NCI-H2171 treated with DMSO at 0.1 percent for 48 hours (cell line): ENCODE results near the gene P2RX5.
"Not testable (repeated sequence)": the region's sequence is repeated elsewhere in the genome, so short reads cannot be mapped to it uniquely, and the experiment has no call there.

Experiments used
- DNase-seq: peaks from one replicate; lab custom pipeline; 2025; lab: John Stamatoyannopoulos, UW

The P2RX5 gene

GRCh38 chr17:3712811-3713463 is 17.0 kb upstream of the P2RX5 start:
- DNase-seq = no peak

DNA sequence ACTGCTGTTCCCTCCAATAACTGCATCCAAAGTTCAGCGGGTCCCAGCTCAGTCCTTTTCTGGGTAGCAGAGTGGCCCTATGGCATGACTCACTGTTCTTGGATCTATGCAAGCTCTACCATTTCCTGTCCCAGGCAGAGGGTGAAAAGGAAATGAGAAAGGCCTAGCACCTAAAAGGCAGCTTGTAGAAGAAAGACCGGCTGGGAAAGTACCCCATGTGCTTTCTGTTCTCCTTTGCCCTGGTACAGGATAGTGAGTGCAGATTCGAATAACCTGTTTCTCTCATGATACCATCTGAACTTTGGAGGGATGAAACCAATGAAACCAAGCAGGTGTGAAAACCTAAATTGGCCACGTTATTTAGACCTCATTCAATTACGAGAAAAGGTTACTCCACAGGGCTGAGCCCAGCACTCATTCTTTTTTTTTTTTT is 15.0 kb upstream of the P2RX5 start:
- DNase-seq = no peak

- DNase-seq = no peak
Measured at GRCh38 chr17:3708366-3708765, 12.4 kb upstream of the P2RX5 start.

GRCh38 chr17:3705718-3705984 is 9.7 kb upstream of the P2RX5 start:
- DNase-seq = not testable (repeated sequence)

DNA sequence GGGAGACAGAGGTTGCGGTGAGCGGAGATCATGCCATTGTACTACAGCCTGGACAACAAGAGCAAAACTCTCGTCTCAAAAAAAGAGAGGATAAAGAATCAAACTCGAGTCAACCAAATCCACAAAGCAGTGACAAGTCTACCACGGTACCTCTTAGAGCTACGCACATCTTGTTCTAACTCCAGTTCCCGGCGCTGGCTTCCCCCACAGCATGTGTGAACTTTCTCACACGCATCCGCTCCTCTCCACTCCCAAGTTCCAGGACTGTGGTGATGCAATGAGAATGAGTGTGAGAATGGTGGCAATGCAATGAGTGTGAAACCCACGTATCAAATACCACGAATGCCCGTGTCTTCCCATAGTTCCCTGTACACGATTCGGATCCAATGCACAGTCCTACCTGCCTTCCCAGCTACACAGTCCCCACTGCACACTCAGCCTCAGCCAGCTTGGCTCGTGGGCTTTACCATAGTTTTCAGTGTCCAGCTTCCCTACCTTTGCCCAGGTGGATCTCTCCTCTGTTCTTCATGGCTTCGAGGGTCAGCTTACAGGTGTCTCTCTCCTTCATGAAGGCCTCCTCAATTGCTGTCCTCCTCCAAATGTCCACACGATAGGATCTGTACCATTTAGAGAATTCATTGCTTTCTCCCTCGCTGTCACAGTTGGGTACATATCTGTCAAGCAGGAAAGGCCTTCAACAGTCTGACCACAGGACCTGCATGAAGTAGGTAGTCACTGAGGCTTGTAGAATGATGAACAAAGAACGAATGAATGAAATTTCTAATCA is 9.2 kb upstream of the P2RX5 start:
- DNase-seq = no peak

DNA sequence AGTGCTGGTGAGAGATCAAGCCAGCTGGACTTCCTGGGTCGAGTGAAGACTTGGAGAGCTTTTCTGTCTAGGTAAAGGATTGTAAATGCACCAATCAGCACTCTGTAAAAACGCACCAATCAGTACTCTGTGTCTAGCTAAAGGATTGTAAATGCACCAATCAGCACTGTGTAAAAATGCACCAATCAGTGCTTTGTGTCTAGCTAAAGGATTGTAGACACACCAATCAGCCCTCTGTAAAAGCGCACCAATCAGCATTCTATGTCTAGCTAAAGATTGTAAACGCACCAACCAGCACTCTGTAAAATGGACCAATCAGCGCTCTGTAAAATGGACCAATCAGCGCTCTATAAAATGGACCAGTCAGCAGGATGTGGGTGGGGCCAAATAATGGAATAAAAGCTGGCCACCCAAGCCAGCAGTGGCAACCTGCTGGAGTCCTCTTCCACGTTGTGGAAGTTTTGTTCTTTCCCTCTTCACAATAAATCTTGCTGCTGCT is 6.1 kb upstream of the P2RX5 start:
- not testable (repeated sequence) for DNase-seq

DNA sequence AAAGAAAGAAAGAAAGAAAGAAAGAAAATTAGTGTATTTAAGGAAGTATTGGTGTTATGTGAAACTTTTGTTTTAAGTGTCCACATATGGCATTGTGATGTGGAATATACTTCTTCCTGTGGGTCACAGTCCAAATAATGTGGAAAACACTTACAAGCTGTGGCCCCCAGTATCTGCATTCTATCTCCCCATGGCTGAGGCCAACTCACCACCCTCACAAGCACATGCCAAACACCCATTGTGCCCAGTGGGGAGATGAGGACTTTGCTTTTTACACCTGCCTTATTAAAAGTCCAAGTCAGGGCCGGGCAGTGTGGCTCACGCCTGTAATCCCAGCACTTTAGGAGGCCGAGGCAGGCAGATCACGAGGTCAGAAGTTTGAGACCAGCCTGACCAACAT is 4.0 kb upstream of the P2RX5 start:
- no peak for DNase-seq

- no peak for DNase-seq
Measured at GRCh38 chr17:3698139-3698538, 2.2 kb upstream of the P2RX5 start.

- DNase-seq = no peak
Measured at GRCh38 chr17:3697103-3697476, 1.1 kb upstream of the P2RX5 start.

DNA sequence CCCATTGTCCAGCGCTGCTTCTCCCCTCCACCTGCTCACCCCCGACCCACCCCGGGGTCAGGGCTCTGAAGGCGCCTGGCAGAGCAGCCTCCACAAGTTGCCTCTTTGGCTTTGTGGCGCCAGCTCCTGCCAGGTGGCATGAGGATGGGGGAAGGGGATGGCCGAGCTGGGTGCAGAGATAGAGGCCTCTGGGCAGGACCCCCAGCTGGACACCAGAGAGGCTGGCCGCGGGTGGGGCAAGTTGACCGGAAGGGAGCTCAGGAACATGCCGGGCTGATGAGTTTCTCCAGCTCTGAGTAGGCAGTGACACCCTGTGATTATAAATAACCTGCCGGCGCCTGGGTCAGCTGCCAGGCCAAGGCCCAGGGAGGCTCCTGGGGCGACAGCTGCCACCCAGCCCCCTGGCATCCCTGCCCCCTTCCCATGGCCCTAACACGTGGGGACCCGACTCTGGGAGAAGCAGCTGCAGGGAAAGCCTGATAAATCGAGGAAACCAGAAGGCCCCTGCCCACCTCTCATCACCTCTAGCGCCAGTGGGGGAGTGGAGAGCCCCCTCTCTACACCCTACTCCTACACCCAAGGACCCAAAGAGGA is 729 bp downstream of the P2RX5 start:
- peak; percentile 44 for DNase-seq

DNA sequence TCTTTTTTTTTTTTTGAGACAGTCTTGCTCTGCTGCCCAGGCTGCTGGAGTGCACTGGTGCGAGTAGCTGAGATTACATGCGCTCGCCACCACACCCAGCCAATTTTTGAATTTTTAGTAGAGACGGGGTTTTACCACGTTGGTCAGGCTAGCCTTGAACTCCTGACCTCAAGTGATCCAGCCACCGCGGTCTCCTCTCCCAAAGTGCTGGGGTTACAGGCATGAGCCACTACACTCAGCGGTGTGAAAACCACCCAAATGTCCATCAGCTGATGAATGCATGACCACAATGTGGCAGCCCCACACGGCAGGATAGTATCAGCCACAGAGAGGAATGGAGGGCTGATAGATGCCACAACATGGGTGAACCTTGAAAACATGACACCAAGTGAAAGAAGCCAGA is 2.1 kb downstream of the P2RX5 start:
- no peak for DNase-seq

DNA sequence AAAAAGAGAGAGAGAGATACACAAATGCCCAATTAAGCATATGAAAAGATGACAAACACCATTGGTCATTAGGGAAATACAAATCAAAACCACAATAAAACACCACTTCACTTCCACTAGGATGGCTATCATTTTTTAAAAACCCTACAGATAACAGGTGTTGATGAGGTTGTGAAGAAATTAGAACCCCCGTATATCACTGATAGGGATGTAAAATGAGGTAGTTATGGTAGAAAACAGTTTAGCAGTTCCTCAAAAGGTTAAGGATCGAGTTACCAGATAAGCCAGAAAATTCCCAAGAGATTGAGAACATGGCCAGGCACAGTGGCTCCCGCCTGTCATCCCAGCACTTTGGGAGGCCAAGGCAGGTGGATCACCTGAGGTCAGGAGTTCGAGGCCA is 2.8 kb downstream of the P2RX5 start:
- DNase-seq = peak; percentile 57

- no peak for DNase-seq
Measured at GRCh38 chr17:3692346-3692745, 3.6 kb downstream of the P2RX5 start.

DNA sequence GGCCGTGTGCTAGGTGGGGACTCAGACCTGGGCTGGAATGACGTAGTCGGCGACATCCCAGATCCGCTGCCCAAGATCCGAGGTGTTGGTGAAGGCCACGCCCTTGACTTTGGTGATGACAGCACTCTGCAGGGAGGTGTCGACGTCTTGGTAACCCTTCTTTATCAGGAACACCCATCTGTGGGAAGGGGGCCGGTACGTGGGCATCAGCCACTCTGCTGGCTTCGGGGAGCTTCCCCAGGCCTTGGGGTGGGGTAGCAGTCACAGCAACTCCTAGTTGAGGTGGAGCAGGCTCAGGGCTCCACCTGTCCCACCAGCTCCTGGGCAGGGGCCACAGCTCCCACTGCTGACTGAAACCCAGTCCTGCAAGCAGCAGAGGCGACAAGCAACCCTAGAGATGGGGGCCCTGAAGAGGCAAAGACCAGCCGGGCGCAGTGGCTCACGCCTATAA is 4.3 kb downstream of the P2RX5 start:
- no peak for DNase-seq

DNA sequence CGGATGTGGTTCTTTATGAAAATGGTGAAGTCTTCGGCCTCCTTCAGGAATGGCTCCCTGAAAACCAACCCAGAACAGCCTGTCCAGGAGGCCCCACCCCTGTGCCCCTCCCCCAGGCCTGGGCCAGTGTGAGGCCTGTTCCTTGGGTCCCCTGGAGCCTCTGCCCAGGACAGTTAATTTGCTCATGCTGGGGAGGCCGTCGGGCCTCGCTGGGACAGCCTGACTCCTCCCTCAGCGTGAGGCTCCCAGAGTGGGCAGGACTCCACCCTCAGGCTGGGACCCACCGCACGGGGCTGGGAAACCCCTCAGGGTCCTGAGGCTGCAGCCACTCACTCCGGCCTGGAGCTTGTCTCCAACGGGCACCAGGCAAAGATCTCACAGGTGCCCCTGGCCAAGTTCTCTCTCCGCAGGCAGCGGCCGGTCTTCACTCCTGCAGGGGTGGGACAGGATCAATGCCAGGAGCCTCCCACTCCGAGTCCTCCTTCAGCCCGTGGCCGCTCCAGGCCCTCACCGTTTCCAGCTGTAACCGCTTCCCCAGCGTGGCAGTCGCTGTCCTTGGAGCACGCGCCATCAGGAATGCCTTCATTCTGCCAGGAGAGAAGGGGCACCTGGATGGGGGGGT is 5.8 kb downstream of the P2RX5 start:
- no peak for DNase-seq

- DNase-seq = no peak
Measured at GRCh38 chr17:3689262-3690093, 6.5 kb downstream of the P2RX5 start.

GRCh38 chr17:3688852-3689261 is 7.1 kb downstream of the P2RX5 start:
- DNase-seq = no peak

DNA sequence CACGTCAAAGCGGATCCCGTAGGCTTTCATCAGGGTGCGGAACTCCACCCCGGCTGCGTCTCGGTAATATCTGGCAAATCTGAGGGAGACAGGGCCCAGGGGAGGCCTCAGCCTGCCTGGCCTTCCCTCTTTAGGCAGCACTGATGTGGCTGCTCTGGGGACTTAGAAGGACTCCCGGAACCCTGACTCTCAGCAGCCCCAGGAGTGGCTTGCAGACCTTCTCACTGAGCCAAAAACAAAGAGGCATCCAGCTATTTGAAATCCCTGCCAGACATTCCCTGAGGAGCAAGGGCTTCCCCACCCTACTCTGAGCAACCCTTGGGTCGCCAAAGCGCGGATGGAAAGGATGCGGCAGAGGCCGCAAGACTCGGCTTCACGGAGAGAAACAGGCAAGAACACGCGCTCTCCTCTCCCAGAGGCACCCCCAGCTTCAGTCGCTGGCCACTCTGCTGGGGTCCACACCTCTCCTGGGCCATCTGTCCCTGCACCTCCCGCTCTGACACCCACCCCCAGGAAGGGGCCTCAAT is 7.9 kb downstream of the P2RX5 start:
- peak; percentile 61 for DNase-seq

DNA sequence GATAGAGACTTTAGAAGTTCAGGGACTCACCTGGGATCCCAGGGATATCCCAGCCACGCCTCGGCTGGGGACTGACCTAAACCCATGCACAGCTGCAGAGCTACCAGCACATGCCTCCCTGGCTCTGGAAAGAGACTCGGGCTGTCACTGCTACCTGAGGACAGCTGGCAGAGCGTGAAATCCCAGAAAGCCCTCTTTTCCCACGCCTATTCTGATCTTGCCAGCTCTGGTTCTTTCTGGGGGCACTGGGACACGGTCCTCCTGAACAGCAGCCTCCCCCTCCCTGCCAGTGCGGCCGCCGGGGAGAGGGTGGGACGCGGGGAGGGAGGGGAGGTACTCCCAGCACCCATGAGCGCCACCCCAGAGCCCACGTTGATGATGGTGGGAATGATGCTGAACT is 10.8 kb downstream of the P2RX5 start:
- peak; percentile 72 for DNase-seq

- DNase-seq = no peak
Measured at GRCh38 chr17:3683054-3683511, 12.9 kb downstream of the P2RX5 start.

GRCh38 chr17:3682033-3682432 is 13.9 kb downstream of the P2RX5 start:
- no peak for DNase-seq

DNA sequence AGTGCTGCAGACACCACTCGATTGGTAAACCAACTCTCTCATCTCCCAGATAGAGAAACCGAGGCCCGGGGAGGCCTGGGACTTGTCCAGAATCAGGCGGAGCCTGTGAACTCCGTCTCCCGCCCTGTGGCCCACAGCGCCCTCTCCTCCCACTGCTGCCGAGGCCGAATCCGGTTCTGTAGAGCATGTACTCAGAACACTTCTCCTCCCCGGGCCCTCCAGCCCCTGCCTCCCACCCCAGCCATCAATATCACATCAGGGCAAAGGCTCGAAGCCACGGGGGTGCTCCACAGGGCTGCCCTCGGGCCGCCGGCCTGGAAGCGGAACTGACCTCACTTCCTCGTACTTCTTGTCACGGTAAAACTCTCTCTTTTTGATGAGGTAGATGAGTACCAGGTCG is 14.4 kb downstream of the P2RX5 start:
- DNase-seq = no peak
